WERI-Rb-1 (cell line): ENCODE measurements around the gene RTF2.

Experiments used
- DNase-seq: peaks from one replicate; pipeline ENCODE4 v3.0.0-alpha.2; 2020
- H3K27ac ChIP-seq: fragments of 250-450 bp; sonication (Bioruptor Pico); 2 replicates; pipeline ENCODE4 v1.5.1; 2020; ENCODE audit warnings: mild to moderate bottlenecking, moderate library complexity
- H3K27me3 ChIP-seq: fragments of 250-450 bp; sonication (Bioruptor Pico); 2 replicates; pipeline ENCODE4 v1.5.1; 2021; ENCODE audit warnings: mild to moderate bottlenecking, low read depth, moderate library complexity; ENCODE audit not compliant: insufficient read depth, severe bottlenecking
- H3K36me3 ChIP-seq: fragments of 250-450 bp; sonication (Bioruptor Pico); 2 replicates; pipeline ENCODE4 v1.5.1; 2020; ENCODE audit warnings: mild to moderate bottlenecking, moderate library complexity
- H3K4me3 ChIP-seq: 2 replicates; pipeline ENCODE4 v1.5.1; 2011; ENCODE audit warnings: low read depth, mild to moderate bottlenecking, control low read depth, low read length
- H3K9me3 ChIP-seq: fragments of 250-450 bp; sonication (Bioruptor Pico); 2 replicates; pipeline ENCODE4 v1.5.1; 2021; ENCODE audit warnings: mild to moderate bottlenecking, moderate library complexity; ENCODE audit not compliant: severe bottlenecking
- TF ChIP-seq, protein P1 (sequence below): IDR thresholded peaks from 2 replicates; pipeline ENCODE4 v1.5.1; 2011; ENCODE audit warnings: low read depth, mild to moderate bottlenecking, control low read depth, inconsistent platforms, low read length

RTF2 gene

DNA sequence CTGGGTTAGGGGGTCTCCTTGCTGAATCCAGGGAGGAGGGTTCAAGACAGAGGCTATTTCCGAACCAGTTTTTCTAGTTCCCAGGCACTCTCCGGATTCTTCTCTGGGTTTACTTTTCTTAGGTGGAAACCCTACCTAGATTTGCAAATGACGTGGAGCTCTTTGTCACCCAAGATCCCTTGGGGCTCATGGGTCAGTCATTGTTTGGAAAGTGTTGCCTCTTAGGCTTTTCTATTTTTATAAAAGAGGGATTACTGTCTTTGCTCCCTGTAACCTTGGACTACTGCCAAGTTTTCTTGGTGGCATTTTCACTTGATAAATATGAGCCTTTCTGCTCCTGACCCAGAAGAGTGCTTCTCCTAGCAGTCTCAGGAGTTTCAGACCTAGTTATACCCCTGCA lies 98.2 kb downstream of the RTF2 start:
- DNase-seq = no peak
- no peaks in the 10 kb centered on the region for H3K27me3 ChIP-seq
- H3K36me3 ChIP-seq = no peaks in the 10 kb centered on the region
- H3K27ac ChIP-seq = no peak overlapping the region
- TF ChIP-seq, protein P1, sequence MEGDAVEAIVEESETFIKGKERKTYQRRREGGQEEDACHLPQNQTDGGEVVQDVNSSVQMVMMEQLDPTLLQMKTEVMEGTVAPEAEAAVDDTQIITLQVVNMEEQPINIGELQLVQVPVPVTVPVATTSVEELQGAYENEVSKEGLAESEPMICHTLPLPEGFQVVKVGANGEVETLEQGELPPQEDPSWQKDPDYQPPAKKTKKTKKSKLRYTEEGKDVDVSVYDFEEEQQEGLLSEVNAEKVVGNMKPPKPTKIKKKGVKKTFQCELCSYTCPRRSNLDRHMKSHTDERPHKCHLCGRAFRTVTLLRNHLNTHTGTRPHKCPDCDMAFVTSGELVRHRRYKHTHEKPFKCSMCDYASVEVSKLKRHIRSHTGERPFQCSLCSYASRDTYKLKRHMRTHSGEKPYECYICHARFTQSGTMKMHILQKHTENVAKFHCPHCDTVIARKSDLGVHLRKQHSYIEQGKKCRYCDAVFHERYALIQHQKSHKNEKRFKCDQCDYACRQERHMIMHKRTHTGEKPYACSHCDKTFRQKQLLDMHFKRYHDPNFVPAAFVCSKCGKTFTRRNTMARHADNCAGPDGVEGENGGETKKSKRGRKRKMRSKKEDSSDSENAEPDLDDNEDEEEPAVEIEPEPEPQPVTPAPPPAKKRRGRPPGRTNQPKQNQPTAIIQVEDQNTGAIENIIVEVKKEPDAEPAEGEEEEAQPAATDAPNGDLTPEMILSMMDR = no peak
- no peak overlapping the region for H3K4me3 ChIP-seq
- H3K9me3 ChIP-seq = no peaks in the 10 kb centered on the region
